ENCODE results near the gene CDA.

CDA gene

GRCh38 chr1:20588634-20589225 lies at the start of gene CDA:
Gene CDA (plus strand): TSS chr1:20589097. CDS start chr1:20589130, 33 bp downstream.
- no peak for DNase-seq

- no peak for DNase-seq
Measured at GRCh38 chr1:20540281-20540680, 48.6 kb upstream of the CDA start.

- DNase-seq: no peak
Measured at GRCh38 chr1:20546637-20547036, 42.3 kb upstream of the CDA start.

GRCh38 chr1:20551161-20551560 lies 37.7 kb upstream of the CDA start:
- DNase-seq: no peak

- no peak for DNase-seq
Measured at GRCh38 chr1:20551945-20552727, 36.8 kb upstream of the CDA start, which contains the start of gene FAM43B. Gene FAM43B (plus strand): TSS chr1:20552573. CDS start chr1:20552974, 401 bp downstream.

GRCh38 chr1:20552728-20553445 lies 36.0 kb upstream of the CDA start:
- DNase-seq: no peak

- DNase-seq: no peak
Measured at GRCh38 chr1:20555025-20555757, 33.7 kb upstream of the CDA start.

- no peak for DNase-seq
Measured at GRCh38 chr1:20555758-20556120, 33.2 kb upstream of the CDA start.

- no peak for DNase-seq
Measured at GRCh38 chr1:20558191-20558590, 30.7 kb upstream of the CDA start.

- DNase-seq: no peak
Measured at GRCh38 chr1:20560966-20561365, 27.9 kb upstream of the CDA start.

GRCh38 chr1:20565234-20565633 lies 23.7 kb upstream of the CDA start:
- DNase-seq: no peak

GRCh38 chr1:20569523-20570098 lies 19.3 kb upstream of the CDA start:
- no peak for DNase-seq

- DNase-seq: no peak
Measured at GRCh38 chr1:20571427-20571826, 17.5 kb upstream of the CDA start.

- no peak for DNase-seq
Measured at GRCh38 chr1:20573987-20574386, 14.9 kb upstream of the CDA start.

GRCh38 chr1:20574686-20575540 lies 14.0 kb upstream of the CDA start:
- DNase-seq: no peak

- DNase-seq: no peak
Measured at GRCh38 chr1:20575541-20576336, 13.2 kb upstream of the CDA start.

GRCh38 chr1:20578062-20578461 lies 10.8 kb upstream of the CDA start:
- DNase-seq: no peak

- DNase-seq: no peak
Measured at GRCh38 chr1:20578721-20579395, 10.0 kb upstream of the CDA start.

- DNase-seq: no peak
Measured at GRCh38 chr1:20584890-20585289, 4.0 kb upstream of the CDA start.

GRCh38 chr1:20586953-20587660 lies 1.8 kb upstream of the CDA start:
- no peak for DNase-seq

All from cortex of kidney (tissue), 1 donor.